AG04449 (cell line): ENCODE results near the gene HPS6.
A peak's percentile ranks its signal among the peaks of the same experiment; 100 is the strongest.

Experiments
- CTCF ChIA-PET: fragments of 350-600 bp; formaldehyde crosslinking; extraction: SDS; loops from one replicate; lab custom pipeline; 2021; ENCODE audit warnings: antibody characterized with exemption; lab: Yijun Ruan, JAX
- POLR2A ChIA-PET: fragments of 400-600, 350-600 bp; formaldehyde crosslinking; extraction: SDS; loops from one replicate; lab custom pipeline; 2020; ENCODE audit warnings: antibody characterized with exemption, inconsistent platforms; lab: Yijun Ruan, JAX
- DNase-seq: peaks from one replicate; pipeline ENCODE4 v3.0.0-alpha.2; 2010; ENCODE audit warnings: low read depth, low spot score
- H3K4me3 ChIP-seq: 2 replicates; pipeline ENCODE4 v1.5.1; 2011; ENCODE audit warnings: low read depth, mild to moderate bottlenecking, control low read depth, low read length
- TF ChIP-seq, protein P1 (sequence below): IDR thresholded peaks from one replicate; pipeline ENCODE4 v1.5.1; 2011; ENCODE audit warnings: mild to moderate bottlenecking, moderate library complexity, low read length, control low read depth, inconsistent platforms; ENCODE audit not compliant: insufficient read depth; ENCODE audit errors: missing control alignments

HPS6 gene

DNA sequence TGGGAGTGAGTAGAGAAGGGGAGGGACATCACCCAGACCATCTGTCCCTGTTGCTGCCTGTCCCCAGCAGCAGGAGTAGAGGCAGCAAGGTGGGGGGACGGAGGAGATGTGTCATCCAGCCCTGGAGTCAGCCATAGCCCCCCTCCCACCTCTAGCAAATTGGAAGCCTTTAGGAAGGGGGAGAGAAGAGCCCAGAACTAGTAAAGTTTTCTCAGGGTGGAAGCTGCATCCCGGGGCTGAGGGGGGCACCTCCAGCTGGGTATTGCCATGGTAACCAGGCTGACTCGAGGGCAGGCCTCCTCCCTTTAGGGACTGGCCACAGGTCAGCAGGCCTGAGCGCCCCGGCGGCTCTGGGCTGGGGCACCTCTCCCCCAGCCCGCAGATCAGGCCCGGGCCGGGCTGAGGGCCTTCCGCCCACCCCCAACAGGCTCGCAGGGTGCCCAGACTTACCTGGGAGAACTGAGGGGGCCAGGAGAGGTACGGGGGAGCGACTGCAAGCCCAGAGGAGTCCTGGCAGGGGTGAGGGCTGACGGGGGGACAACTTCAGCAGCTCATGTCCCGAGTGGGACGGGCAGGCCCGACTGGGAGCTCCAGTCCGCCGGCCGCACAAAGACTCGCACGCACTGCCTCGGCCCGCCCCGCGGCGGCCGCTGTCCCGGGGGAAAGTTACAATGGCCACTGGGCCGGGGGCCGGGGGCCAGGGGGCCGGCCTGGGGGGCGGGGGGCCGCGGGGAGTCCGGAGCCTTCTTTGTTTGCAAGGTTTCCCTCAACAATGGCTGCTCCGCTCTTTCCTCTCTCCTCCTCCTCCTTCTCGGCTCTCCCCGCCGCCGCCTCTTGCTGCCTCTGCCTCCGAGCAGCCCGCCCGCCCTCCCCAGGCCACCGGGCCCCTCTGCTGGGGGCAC, 49.1 kb downstream of the HPS6 start:
- TF ChIP-seq, protein P1, sequence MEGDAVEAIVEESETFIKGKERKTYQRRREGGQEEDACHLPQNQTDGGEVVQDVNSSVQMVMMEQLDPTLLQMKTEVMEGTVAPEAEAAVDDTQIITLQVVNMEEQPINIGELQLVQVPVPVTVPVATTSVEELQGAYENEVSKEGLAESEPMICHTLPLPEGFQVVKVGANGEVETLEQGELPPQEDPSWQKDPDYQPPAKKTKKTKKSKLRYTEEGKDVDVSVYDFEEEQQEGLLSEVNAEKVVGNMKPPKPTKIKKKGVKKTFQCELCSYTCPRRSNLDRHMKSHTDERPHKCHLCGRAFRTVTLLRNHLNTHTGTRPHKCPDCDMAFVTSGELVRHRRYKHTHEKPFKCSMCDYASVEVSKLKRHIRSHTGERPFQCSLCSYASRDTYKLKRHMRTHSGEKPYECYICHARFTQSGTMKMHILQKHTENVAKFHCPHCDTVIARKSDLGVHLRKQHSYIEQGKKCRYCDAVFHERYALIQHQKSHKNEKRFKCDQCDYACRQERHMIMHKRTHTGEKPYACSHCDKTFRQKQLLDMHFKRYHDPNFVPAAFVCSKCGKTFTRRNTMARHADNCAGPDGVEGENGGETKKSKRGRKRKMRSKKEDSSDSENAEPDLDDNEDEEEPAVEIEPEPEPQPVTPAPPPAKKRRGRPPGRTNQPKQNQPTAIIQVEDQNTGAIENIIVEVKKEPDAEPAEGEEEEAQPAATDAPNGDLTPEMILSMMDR, result no peak
- ChIA-PET CTCF (interaction anchor here (0.7 to 1.8 kb wide), 6 partner anchors 12 to 273 kb away, joined by 3 to 13 read pairs (median 4); no protein-coding TSS in a partner anchor), POLR2A (interaction anchor here (0.7 to 1.9 kb wide), 9 partner anchors 9 to 198 kb away, joined by 3 to 8 read pairs (median 4); no protein-coding TSS in a partner anchor)
- DNase-seq, result no peak
- H3K4me3 ChIP-seq, result peak overlapping the region; percentile 82

DNA sequence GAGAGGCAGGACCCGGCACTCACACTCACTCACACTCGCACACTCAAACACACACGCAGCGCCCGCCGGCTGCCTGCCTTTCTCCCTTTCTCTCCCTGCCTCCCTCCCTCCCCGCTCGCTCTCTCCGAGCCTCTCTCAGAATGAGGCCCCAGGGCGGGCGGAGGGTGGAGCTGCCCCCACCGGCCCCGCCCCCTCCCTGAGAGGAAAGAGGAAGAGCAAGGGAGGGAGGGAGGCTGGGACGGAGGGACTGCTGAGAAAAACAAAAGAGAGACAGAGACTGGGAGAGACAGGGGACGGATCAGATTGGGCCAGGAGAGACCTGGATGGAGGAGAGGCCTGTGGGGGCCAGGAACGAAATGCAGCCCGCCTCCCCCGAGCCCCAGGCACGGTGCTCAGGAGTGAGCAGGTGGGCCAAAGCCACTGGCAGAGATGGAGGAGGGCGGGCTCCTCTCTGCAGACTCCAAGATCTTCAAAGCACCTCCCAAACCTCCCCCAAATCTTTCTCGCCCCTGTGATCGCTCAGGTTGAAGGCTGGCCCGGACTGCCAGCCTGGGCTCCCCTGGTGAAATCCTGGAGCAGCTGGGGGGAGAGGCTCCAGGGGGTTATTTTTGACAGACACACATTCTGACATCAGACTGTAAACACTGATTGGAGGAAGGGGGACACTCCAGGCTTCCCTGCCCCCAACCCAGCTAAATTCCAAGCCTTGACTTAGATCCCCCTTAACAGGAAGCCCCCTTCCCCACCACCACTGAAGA, 49.9 kb downstream of the HPS6 start:
- no peak for DNase-seq
- CTCF ChIA-PET, result interaction anchor here (0.7 to 1.6 kb wide), 3 partner anchors 13 to 285 kb away, joined by 3 to 8 read pairs (median 3); no protein-coding TSS in a partner anchor
- POLR2A ChIA-PET, result interaction anchor here (0.6 to 1.5 kb wide), 7 partner anchors 10 to 197 kb away, joined by 3 to 6 read pairs (median 3); no protein-coding TSS in a partner anchor
- TF ChIP-seq, protein P1, result no peak
- peak overlapping the region; percentile 82 for H3K4me3 ChIP-seq

DNA sequence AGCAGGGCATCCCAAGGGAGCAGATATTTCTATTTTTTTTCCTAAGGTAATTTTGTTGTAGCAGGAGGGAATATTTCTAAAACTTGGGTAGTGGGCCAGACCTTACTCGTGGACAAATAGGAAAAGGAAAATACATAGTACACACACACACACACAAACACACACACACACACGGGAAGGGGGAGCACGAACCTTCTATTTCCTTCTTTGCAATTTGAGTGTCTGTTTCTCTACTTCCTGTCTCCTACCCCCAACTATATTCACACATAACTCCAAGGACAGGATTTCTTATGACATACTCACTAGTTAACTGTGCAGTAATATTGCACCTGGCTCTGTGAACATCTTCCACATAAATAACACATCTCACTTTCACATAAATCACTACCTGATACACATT, 50.6 kb downstream of the HPS6 start:
- peak overlapping the region; percentile 82 for H3K4me3 ChIP-seq
- ChIA-PET POLR2A (no interaction called here), CTCF (interaction anchor here (0.6 to 1.1 kb wide), 2 partner anchors 57 to 284 kb away, joined by 3 read pairs; no protein-coding TSS in a partner anchor)
- TF ChIP-seq, protein P1, result no peak
- no peak for DNase-seq

DNA sequence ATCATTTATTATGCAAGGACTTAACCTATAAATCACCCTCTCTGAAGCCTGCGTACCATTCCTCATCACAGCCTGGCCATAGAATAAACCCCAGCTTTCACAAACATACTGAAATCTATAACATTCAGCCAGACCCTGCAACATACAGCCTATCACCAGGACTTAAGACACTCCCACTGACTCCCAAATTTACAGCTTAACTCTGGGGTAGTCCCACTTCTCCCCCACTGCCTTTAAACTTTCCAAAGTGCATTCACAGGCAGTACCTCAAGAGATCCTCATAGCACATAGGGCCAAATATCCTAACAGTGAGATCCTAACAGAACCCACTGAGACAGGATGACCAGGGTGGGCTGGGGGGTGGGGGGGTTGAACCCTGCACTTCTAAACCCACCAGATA, 51.5 kb downstream of the HPS6 start:
- peak overlapping the region; percentile 91 for H3K4me3 ChIP-seq
- TF ChIP-seq, protein P1, result no peak
- no peak for DNase-seq
- CTCF ChIA-PET, result interaction anchor here (0.7 to 1.3 kb wide), 3 partner anchors 15 to 106 kb away, joined by 3 to 6 read pairs (median 5); no protein-coding TSS in a partner anchor
- POLR2A ChIA-PET, result no interaction called here
